Measurements from ENCODE around the gene PARVB.

DNA sequence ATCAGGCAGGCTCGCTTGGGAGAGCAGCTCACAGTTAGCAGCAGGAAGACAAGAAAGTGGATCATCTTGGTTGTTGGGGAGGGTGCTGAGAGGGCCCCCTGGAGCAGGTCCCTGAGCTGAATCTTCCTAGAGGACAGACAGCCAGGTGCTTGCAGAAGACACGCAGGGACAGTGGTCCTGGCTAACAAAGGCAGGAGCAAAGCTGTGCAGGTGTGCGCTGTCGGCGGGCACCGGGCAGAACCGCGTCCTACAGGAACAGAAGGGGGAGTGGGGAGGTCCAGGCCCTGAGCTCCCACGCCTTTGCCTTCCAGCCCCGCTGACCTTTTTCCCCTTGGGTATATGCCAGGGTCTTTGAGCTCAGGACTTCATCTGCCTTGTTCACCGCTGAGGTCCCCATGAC lies 30.1 kb upstream of the PARVB start:
- TF ChIP-seq, protein P1, sequence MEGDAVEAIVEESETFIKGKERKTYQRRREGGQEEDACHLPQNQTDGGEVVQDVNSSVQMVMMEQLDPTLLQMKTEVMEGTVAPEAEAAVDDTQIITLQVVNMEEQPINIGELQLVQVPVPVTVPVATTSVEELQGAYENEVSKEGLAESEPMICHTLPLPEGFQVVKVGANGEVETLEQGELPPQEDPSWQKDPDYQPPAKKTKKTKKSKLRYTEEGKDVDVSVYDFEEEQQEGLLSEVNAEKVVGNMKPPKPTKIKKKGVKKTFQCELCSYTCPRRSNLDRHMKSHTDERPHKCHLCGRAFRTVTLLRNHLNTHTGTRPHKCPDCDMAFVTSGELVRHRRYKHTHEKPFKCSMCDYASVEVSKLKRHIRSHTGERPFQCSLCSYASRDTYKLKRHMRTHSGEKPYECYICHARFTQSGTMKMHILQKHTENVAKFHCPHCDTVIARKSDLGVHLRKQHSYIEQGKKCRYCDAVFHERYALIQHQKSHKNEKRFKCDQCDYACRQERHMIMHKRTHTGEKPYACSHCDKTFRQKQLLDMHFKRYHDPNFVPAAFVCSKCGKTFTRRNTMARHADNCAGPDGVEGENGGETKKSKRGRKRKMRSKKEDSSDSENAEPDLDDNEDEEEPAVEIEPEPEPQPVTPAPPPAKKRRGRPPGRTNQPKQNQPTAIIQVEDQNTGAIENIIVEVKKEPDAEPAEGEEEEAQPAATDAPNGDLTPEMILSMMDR (IDR thresholded peaks at IDR 0.05): no peak
- TF ChIP-seq POLR2A (IDR thresholded peaks at IDR 0.05): no peak
- TF ChIP-seq EP300 (IDR thresholded peaks at IDR 0.05): no peak
